Mucosa of rectum (tissue), 2 donors: ENCODE data around the gene KCNC4.

ENCODE experiments used
- H3K27ac ChIP-seq, 2 donors: one replicate each; pipeline ENCODE4 v1.7.0; 2013; ENCODE audit warnings: inconsistent platforms in 2 of 2, low read depth in 2 of 2, low read length in 2 of 2
- H3K27me3 ChIP-seq, 2 donors: one replicate each; pipeline ENCODE4 v1.7.0; 2013; ENCODE audit warnings: low read length in 2 of 2; ENCODE audit not compliant: control insufficient read depth in 2 of 2, insufficient read depth in 2 of 2
- H3K36me3 ChIP-seq, 2 donors: one replicate each; pipeline ENCODE4 v1.7.0; 2013; ENCODE audit warnings: low read length in 2 of 2; ENCODE audit not compliant: control insufficient read depth in 2 of 2, insufficient read depth in 2 of 2
- H3K4me1 ChIP-seq, 2 donors: one replicate each; pipeline ENCODE4 v1.7.0; 2013; ENCODE audit warnings: low read length in 2 of 2, mild to moderate bottlenecking in 1 of 2; ENCODE audit not compliant: control insufficient read depth in 2 of 2, insufficient read depth in 2 of 2
- H3K4me3 ChIP-seq, 2 donors: one replicate each; pipeline ENCODE4 v1.7.0; 2013; ENCODE audit warnings: low read length in 2 of 2
- H3K9ac ChIP-seq, 2 donors: one replicate each; pipeline ENCODE4 v1.7.0; 2013; ENCODE audit warnings: low read length in 2 of 2, low read depth in 1 of 2, mild to moderate bottlenecking in 1 of 2
- H3K9me3 ChIP-seq, 2 donors: one replicate each; pipeline ENCODE4 v1.7.0; 2013; ENCODE audit warnings: low read length in 2 of 2; ENCODE audit not compliant: control insufficient read depth in 2 of 2
- donor health status: healthy.
- donor health status: Normal muscosa, but diverticular disease.

KCNC4 gene

GRCh38 chr1:110253213-110253612 is 43.1 kb downstream of the KCNC4 start:
- H3K9ac ChIP-seq, result no peak overlapping the region
- H3K4me3 ChIP-seq, result no peak overlapping the region
- H3K9me3 ChIP-seq, result no peaks in the 10 kb centered on the region
- no peaks in the 10 kb centered on the region for H3K36me3 ChIP-seq
- H3K27ac ChIP-seq, result no peak overlapping the region
- no peaks in the 10 kb centered on the region for H3K27me3 ChIP-seq
- no peaks in the 10 kb centered on the region for H3K4me1 ChIP-seq

- H3K9ac ChIP-seq, result no peak overlapping the region
- no peaks in the 10 kb centered on the region for H3K36me3 ChIP-seq
- no peaks in the 10 kb centered on the region for H3K27me3 ChIP-seq
- H3K27ac ChIP-seq, result no peak overlapping the region
- no peak overlapping the region for H3K4me3 ChIP-seq
- no peaks in the 10 kb centered on the region for H3K9me3 ChIP-seq
- H3K4me1 ChIP-seq, result no peaks in the 10 kb centered on the region
Observed at GRCh38 chr1:110254604-110255391, 44.7 kb downstream of the KCNC4 start.

GRCh38 chr1:110255392-110255787 is 45.3 kb downstream of the KCNC4 start:
- H3K9me3 ChIP-seq, result no peaks in the 10 kb centered on the region
- H3K27me3 ChIP-seq, result no peaks in the 10 kb centered on the region
- H3K27ac ChIP-seq, result no peak overlapping the region
- H3K9ac ChIP-seq, result no peak overlapping the region
- no peaks in the 10 kb centered on the region for H3K36me3 ChIP-seq
- H3K4me3 ChIP-seq, result no peak overlapping the region
- no peaks in the 10 kb centered on the region for H3K4me1 ChIP-seq

- Histone ChIP-seq H3K4me3 (no peak overlapping the region), H3K4me1 (no peaks in the 10 kb centered on the region), H3K27me3 (no peaks in the 10 kb centered on the region), H3K36me3 (no peaks in the 10 kb centered on the region), H3K9me3 (no peaks in the 10 kb centered on the region), H3K27ac (no peak overlapping the region), H3K9ac (no peak overlapping the region)
Observed at GRCh38 chr1:110258734-110259133, 48.6 kb downstream of the KCNC4 start.

GRCh38 chr1:110259770-110260169 is 49.7 kb downstream of the KCNC4 start:
- H3K27me3 ChIP-seq, result no peaks in the 10 kb centered on the region
- no peak overlapping the region for H3K9ac ChIP-seq
- H3K4me3 ChIP-seq, result no peak overlapping the region
- H3K36me3 ChIP-seq, result no peaks in the 10 kb centered on the region
- H3K4me1 ChIP-seq, result no peaks in the 10 kb centered on the region
- no peaks in the 10 kb centered on the region for H3K9me3 ChIP-seq
- no peak overlapping the region for H3K27ac ChIP-seq
